ENCODE results near the gene TRIP12. TPM values are rescaled to one million over a fixed set of nuclear protein-coding genes. Genes with fewer than 3 reads are reported as not detected.
"Not testable (repeated sequence)": the region's sequence is repeated elsewhere in the genome, so short reads cannot be mapped to it uniquely, and the experiment has no call there.

Gene TRIP12
- 78.6 TPM for total RNA-seq

DNA sequence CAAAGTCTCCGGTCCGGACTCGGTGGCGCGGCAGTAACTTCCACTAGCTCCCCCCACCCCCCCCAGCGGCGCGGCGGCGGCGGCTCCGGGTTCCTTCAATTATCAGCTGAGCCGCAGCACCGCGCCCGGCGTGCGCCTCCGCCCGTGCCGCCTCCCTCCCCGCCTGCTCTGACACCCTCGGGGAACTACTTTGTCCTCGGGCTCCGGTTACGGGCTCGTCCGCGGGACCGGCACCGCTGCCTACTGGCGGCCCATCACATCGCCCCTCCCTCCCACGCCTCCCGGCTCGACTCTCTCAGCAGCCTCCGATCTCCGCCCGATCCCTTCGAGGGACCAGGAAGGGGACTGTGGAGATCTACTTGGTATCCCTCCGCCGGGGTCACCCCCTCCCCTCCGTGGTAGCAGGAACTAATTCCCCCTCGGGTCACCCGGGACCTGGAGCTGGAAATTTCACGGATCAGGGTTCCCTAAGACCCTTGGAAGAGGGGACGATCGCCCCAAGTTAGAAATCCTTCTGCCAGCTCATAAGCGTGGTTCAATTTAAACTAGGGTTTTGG lies at the start of gene TRIP12:
Gene TRIP12, minus strand, starts transcription at position 118 of the 557 bp plus-strand sequence. CDS start 41,930 bp downstream, outside the sequence.
- DNase-seq (ENCODE audit: low read depth in 2 of 3, low spot score in 2 of 3): peak; percentile 95 to 97 (median 96)

DNA sequence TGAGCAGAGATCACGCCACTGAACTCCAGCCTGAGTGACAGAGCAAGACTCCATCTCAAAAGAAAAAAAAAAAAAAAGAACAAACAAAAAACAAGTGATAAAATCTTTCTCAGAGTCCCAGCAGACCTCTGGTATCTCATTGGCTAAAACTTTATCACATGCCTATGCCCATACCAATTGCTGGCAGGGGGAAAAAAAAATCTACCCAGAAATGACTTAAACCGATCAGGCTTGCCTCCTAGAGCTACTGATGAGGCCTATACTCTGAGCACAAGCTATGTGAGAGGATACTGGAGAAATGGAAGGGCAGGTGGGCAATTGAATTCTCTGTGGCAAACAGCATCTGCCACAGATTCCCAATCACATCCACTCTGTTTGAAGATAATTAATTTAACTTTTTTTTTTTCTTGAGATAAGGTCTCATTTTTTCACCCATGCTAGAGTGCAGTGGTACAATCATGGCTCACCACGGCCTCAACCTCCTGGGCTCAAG lies 49.5 kb upstream of the TRIP12 start:
- DNase-seq (ENCODE audit: low read depth in 2 of 3, low spot score in 2 of 3): no peak

DNA sequence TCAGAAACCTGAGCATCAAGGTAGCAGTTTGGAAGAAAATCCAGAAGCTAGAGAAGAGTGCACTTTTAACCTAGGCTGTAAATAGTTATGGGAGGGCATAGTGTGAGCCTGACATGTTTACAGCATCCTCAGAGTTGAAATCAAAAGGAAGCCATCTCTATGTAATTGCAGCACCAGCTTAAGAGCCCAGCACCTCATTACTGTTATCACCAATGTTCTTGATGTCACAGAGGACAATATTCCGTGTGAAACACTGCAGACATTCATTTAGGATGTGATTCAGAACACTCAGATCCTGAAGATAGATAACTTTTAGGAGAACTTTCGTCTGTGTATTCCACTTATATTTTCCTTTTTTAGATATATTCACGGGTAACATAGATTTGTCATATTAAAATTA lies 48.6 kb upstream of the TRIP12 start:
- DNase-seq (ENCODE audit: low read depth in 2 of 3, low spot score in 2 of 3): no peak

DNA sequence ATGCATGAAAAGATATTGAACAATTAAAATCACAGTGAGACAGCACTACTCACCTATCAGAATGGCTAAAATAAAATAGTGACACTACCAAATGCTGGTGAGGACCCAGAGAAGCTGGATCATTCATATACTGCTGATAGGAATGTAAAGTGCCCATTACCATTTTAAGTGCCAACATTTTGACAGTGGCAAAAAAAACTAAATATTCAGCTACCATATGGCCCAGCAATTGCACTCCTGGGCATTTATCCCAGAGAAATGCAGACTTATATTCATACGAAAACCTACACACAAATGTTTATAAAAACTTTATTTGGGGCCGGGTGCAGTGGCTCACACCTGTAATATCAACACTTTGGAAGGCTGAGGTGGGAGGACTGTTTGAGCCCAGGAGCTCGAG lies 48.1 kb upstream of the TRIP12 start:
- no peak for DNase-seq (ENCODE audit: low read depth in 2 of 3, low spot score in 2 of 3)

DNA sequence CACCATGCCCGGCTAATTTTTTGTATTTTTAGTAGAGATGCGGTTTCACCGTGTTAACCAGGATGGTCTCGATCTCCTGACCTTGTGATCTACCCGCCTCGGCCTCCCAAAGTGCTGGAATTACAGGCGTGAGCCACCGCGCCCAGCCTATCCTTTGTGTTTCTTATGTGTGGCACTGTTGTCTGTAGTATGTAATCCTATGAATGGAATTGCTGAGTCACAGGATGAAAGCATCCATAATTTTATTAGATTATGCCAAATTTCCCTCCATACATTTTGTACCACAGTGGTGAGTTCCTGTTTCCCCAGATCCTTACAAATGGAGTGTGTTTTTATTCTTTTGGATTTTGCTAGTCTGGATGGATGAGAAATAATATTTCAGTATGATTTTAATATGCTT lies 41.8 kb upstream of the TRIP12 start:
- DNase-seq (ENCODE audit: low read depth in 2 of 3, low spot score in 2 of 3): not testable (repeated sequence)

DNA sequence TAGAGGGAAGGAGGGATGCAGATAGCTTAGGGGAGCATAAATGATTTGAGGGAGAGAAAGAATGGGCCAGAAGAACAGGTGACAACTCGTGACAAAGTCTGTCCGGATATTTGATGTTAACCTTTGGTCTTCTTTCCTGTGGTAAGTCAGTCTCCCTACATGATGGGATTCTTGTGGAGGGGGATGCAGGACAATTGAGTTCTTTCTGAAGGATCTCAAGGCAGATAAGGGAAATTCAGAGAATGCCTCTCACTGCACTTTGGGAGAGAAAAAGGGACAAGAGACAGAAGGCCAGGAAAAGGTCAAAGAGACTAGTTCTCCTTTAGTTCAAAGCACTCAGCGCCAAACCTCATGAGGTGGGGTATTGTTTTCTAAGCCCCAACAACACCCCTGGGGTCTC lies 34.7 kb upstream of the TRIP12 start:
- no peak for DNase-seq (ENCODE audit: low read depth in 2 of 3, low spot score in 2 of 3)

DNA sequence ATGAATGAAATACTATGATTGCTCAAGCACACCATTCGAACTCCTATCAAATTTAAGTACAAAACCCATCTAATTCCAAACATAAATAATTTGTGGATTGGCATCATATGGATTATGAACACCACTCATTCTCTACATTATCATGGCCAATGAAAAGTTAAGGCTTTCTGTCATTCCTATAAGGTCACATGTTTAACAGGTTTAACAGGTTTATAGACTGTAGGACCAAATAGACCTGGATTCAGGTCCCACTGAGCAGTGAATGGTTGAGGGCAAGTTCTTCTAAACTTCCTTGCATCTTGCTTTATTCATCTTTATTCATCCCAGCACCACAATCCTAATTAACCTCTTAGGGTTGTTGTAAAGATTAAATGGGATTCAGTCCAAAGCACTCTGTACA lies 33.9 kb upstream of the TRIP12 start:
- no peak for DNase-seq (ENCODE audit: low read depth in 2 of 3, low spot score in 2 of 3)

DNA sequence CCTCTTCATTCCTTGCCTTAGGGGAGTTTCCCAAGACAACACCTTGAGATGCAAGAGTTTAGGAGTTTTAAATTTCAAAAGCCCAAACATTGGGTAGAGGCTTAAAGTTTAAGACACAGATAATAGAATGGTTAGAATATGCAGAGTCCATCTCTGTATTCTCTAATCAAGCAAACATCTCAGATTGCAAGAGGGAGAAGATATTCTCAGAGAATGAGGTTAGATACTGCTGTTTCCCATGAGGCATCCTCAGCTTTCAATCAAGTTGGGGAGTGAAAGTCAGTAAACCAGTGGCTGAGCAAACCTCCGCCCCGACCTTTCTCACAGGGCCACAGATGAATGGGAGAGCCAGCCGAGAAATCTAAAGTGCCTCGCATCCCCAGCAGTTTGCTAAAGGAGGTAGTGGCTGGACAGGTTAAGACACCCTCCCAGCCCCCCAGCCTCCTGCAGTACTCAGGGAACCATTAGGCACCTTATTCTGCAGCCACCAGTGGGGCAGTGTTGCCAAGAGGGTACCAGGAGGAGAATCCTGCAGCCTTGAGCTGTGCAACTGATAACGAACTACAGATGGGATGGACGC lies 30.5 kb upstream of the TRIP12 start:
- no peak for DNase-seq (ENCODE audit: low read depth in 2 of 3, low spot score in 2 of 3)

DNA sequence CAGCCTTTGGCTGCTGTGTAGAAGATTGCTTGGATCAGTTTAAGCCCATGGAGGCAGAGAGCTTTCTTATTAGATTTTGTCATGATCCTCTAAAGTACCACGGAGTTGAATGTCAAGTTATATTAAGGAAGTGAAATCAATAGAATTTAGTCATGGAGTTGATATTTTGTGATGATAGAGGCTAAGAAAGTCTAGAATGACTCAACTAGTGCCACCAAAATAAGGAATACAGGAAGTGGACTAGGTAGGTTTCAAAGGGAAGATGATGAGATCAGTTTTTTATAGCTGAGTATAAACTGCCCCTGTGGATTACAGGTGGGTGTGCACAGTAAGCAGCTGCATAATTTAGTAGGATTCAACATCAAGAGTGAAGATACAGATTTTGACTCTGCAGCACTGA lies 25.7 kb upstream of the TRIP12 start:
- DNase-seq (ENCODE audit: low read depth in 2 of 3, low spot score in 2 of 3): no peak

DNA sequence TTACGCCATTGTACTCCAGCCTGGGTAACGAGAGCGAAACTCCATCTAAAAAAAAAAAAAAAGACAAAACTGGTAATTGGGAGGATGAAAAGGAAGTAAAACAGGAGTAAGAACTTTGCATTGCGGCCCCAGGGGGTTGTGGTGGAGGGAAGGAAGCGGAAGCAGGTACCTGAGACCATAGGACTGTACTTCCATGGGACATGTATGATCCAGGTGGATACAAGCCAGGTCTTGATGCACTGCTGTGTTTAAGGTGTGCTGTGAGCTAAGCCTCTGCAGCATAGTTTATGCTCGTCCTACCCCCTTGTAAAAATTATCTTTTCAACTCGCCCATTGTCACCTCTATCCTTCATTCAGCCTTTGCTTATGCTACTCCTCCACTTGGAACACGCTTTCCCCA lies 24.2 kb upstream of the TRIP12 start:
- DNase-seq (ENCODE audit: low read depth in 2 of 3, low spot score in 2 of 3): no peak

DNA sequence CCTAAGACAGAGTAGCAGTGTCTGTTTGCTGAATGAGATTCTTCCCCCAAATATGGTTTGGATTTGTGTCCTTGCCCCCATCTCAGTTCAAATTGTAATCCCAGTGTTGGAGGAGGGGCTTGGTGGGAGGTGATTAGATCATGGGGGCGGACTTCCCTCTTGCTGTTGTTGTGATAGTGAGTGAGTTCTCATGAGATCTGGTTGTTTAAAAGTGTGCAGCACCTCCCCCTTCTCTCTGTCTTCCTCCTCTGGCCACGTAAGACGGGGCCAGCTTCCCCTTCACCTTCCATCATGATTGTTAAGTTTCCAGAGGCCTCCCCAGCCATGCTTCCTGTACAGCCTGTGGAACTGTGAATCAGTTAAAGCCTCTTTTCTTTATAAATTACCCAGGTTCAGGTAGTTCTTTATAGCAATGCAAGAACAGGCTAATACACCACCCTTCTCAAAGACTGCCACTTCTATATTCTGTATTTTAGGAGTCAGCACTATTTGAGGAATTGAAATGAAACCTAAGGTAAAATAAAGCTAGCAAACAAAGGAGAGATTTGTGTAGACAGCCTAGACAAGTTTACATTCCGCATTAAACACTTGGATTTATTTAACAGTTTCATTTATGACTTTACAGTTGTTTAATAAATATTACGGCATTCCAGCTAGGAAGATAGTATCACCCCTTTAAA lies 22.1 kb upstream of the TRIP12 start:
- peak in 1 of 3 donors; percentile 26 for DNase-seq (ENCODE audit: low read depth in 2 of 3, low spot score in 2 of 3)

DNA sequence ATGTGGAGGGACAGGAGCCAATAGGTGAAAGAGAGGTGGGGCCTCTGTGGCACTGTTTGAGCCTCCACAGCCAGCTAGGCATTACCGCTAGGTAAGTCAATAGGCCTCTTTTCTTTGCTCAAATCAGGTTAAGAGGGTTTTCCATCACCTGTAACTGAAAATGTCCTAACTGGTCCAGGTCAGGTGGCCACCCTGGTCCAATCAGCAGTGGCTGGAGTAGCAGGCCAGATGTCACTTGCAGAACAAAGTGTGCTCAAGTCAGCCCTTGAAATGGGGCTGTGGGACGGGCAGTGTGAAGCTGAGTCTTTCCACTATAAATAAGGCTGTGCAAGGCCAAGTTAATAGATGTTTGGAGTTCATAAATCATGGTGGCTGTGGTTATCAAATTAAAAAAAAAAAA lies 21.4 kb upstream of the TRIP12 start:
- no peak for DNase-seq (ENCODE audit: low read depth in 2 of 3, low spot score in 2 of 3)

DNA sequence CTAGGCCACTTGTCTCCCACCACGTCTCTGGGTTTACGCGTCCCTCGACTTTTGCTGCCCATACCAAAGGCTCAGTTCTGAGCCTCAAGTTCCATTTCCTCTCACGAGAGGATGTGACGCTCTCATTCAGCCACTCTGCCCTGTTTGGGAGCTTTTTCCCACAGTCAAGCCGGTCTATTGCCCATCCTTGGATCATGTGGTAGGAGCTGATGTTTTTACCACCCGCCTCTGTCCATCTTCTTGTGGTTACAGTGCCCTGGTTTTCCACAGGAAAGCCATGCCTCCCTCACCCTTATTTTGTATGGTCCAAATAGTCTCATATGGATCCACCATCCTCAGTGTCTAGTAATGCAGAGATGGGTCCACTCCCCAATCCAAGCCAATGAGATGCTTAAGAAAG lies 20.9 kb upstream of the TRIP12 start:
- no peak for DNase-seq (ENCODE audit: low read depth in 2 of 3, low spot score in 2 of 3)

DNA sequence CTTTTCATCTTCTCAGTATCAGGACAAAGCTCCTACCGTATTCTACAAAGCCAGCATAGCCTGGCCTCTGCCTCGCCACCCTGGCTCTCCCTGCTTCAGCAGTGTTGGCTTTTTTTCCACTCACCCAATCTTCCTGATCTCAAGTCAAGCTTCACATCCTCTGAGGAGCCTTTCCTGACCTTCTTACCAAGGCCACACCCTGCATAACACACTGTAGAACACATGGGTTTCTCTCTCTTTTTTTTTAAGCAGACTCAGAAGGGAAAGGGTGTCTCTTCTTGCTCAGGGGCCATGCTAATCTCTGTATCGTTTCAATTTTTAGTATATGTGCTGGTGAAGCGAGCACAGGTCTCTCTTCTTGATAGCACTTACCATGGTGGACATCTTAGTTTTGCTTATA lies 15.7 kb upstream of the TRIP12 start:
- no peak for DNase-seq (ENCODE audit: low read depth in 2 of 3, low spot score in 2 of 3)

DNA sequence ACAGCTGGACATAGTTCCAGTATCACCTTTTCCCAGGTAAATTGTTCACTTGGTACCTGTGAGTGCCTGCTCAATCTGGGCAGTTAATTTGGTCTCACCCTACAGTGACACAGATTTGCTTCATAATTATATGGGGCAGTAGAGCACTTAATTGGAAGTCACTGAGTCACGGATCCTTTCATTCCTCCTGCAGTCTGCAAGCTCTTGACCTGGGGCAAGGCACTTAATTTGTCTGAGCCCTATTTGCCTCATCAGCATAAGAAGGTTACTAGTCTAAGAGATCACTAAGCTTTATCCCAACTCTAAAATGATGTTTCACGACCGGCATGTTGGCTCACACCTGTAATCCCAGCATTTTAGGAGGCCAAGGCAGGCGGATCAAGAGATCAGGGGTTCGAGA lies 9.4 kb upstream of the TRIP12 start:
- no peak for DNase-seq (ENCODE audit: low read depth in 2 of 3, low spot score in 2 of 3)

DNA sequence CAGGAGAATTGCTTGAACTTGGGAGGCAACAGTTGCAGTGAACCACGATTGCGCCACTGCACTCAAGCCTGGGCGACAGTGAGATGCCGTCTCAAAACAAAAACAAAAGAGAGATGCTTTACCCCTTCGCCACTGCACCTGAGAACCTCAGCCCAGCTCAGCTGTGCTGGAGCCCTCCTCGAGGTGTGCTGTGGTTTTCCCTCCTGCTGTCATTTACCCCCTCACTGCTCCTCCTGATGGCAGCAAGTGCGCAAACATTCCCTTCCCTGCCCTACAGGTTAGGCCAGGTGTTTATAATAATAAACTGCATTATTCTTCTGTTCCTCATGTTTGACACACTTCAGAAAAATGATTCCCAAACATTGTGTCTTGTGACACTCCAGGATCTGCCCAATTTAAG lies 8.8 kb upstream of the TRIP12 start:
- DNase-seq (ENCODE audit: low read depth in 2 of 3, low spot score in 2 of 3): no peak

DNA sequence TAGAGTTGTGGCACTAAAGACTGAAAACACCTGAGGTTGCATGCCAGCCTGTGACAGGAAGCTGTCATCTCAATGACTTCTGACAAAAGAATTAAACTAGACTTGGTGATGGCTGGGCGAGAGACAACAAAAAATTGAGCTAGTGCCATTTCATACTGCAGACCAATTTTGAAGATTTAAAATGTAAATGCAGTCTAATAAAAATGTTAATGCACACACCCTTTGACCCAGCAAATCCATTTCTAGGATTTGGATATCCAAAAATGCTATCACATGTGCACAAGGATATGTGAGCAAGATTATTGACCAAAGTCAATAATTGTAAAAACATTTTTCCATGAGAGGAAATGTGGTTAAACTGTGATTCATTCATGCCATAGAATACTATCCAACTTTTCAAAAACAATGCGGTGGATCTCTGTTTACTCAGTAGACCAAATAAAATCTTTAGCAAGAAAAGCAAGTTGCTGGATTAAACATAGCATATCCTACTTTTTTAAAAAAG lies 6.1 kb upstream of the TRIP12 start:
- no peak for DNase-seq (ENCODE audit: low read depth in 2 of 3, low spot score in 2 of 3)

DNA sequence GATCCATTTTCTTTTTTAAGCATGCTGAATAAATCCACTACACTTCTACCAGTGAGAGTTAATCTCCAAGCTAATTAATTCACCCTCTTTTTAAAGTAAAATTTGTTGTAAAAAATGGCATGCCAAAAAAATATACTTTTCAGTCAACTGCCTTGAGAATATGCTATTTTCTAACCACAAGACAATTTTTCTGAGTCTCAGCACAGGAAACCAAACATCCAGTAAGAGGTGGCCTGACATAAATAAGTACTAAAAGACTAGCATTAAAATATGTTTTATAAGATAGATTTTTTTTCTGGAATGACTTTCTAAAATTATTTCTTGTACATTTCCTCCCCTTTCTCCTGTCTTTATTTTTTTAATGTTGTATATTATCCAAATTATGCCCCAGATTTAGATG lies 3.4 kb upstream of the TRIP12 start:
- DNase-seq (ENCODE audit: low read depth in 2 of 3, low spot score in 2 of 3): peak in 1 of 3 donors; percentile 33

DNA sequence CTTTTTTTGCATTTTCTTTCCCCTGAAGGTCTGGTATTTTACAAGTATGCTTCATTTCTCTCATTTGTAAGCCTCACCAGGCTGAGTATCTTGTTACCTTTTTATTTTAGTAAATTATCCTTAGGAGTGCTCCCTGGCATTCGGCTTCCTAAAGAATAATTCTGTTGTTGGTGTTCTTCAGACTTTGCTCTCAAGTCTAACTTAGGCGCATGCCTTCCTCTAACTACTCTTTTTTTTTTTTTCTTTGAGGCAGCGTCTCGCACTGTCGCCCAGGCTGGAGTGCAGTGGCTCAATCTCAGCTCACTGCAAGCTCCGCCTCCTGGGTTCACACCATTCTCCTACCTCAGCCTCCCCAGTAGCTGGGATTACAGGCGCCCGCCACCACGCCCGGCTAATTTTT lies 2.7 kb upstream of the TRIP12 start:
- DNase-seq (ENCODE audit: low read depth in 2 of 3, low spot score in 2 of 3): not testable (repeated sequence)

DNA sequence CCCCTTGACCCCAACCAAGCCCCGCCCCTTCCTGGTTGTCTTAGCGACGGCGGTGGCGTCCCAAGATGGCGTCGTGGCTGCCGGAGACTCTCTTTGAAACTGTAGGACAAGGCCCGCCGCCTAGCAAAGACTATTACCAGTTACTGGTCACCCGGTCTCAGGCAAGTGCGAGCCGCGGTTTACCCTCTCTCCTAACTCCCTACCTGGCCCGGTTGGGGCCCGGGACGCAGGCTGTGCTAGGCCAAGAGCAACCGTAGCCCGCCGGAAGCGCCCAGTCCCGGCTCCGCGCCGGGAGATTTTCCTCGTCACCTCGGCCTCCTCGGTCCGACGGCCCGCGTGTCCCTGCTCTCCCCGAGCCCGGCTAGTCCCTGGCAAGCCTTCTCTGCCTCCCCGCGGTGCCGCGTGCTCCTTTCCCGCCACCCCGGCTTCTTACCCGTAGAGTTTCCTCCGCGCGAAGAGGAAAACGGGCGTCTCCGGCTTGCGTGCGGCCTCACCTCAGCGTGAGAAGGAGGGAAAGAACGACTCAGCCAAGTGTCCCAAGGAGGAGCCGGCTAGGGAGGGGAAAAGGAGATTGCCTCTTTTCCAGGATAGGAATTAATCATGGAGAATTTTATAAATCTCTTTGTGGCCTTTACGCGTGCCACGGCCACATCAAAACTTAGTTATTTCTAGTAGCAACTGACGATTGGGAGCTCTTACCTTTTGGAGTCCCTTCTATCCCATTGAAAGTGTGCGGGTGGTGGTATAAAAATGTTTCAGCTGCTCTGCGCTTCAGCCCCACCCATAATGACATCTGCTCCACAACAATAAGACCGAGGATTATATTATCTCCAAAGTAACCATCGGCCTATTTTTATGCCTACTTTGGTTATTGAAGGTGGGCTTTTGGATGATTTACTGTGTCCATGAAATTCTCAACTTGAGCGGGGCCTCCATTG lies 909 bp upstream of the TRIP12 start, which contains the start of gene FBXO36:
Gene FBXO36, plus strand, starts transcription at position 55 of the 938 bp plus-strand sequence. Its CDS starts 11 bp downstream, at position 66.
- peak in 1 of 3 donors; percentile 92 for DNase-seq (ENCODE audit: low read depth in 2 of 3, low spot score in 2 of 3)

Data from hematopoietic multipotent progenitor cell (in vitro differentiated cells).